PC-9 (cell line): Measurements from ENCODE around the gene TOM1. TPM values are rescaled to one million over a fixed set of nuclear protein-coding genes. Genes with fewer than 3 reads are reported as not detected.

Experiments
- BruUV-seq: library from RNA; stranded (reverse); fragments of 400-500 nt; replicated peaks from 2 replicates; lab custom pipeline; 2021; lab: Mats Ljungman, UMichigan
- CTCF ChIA-PET: fragments of 300-600 bp; sonication (Branson Sonifier 250); formaldehyde crosslinking; loops from one replicate; lab custom pipeline; 2022; ENCODE audit warnings: antibody characterized with exemption; lab: Charles Lee
- POLR2A ChIA-PET: fragments of 300-600 bp; sonication (Branson Sonifier 250); formaldehyde crosslinking; loops from one replicate; lab custom pipeline; 2022; ENCODE audit warnings: antibody characterized with exemption; ENCODE audit not compliant: unreplicated experiment; lab: Charles Lee
- DNase-seq, 2 experiments: peaks; one replicate each; pipeline versions ENCODE4 v3.0.0 to v3.0.0-alpha.2; 2015 to 2022; ENCODE audit warnings: mixed read lengths in 1 of 2
- H2AFZ ChIP-seq: fragments of 200-600 bp; sonication (generic); 2 replicates; pipeline ENCODE4 v1.8.1; 2017; ENCODE audit warnings: antibody characterized with exemption
- H3F3A ChIP-seq: fragments of 200-600 bp; sonication (generic); 2 replicates; pipeline ENCODE4 v1.8.1; 2017; ENCODE audit warnings: antibody characterized with exemption, mild to moderate bottlenecking, low read depth; ENCODE audit not compliant: insufficient read depth
- H3K27ac ChIP-seq: fragments of 200-600 bp; sonication (generic); 2 replicates; pipeline ENCODE4 v1.6.1; 2016; ENCODE audit warnings: mixed run types
- H3K27me3 ChIP-seq: fragments of 200-600 bp; sonication (generic); 2 replicates; pipeline ENCODE4 v1.6.1; 2016; ENCODE audit warnings: low read depth, mixed run types; ENCODE audit not compliant: insufficient read depth
- H3K36me3 ChIP-seq: fragments of 200-600 bp; sonication (generic); 2 replicates; pipeline ENCODE4 v1.6.1; 2016; ENCODE audit warnings: low read depth, mixed run types
- H3K4me1 ChIP-seq: fragments of 200-600 bp; sonication (generic); replicated peaks from 2 replicates; pipeline ENCODE4 v1.6.1; 2016; ENCODE audit warnings: mixed run types; ENCODE audit not compliant: insufficient read depth
- H3K4me2 ChIP-seq: fragments of 200-600 bp; sonication (generic); 2 replicates; pipeline ENCODE4 v1.6.1; 2017; ENCODE audit warnings: mixed run types
- H3K4me3 ChIP-seq: fragments of 200-600 bp; sonication (generic); 2 replicates; pipeline ENCODE4 v1.6.1; 2016; ENCODE audit warnings: mixed run types
- H3K79me2 ChIP-seq: fragments of 200-600 bp; sonication (generic); 2 replicates; pipeline ENCODE4 v1.6.1; 2017; ENCODE audit warnings: low read depth, mixed run types
- H3K9me2 ChIP-seq: fragments of 200-600 bp; sonication (generic); 2 replicates; pipeline ENCODE4 v1.8.1; 2017; ENCODE audit warnings: mild to moderate bottlenecking; ENCODE audit not compliant: insufficient read depth
- H3K9me3 ChIP-seq: fragments of 200-600 bp; sonication (generic); 2 replicates; pipeline ENCODE4 v1.8.1; 2016; ENCODE audit warnings: low read depth; ENCODE audit not compliant: insufficient read depth
- H4K20me1 ChIP-seq: fragments of 200-600 bp; sonication (generic); 2 replicates; pipeline ENCODE4 v1.8.1; 2017; ENCODE audit not compliant: insufficient read depth
- EZH2 ChIP-seq: fragments of 200-600 bp; sonication (generic); IDR thresholded peaks from 2 replicates; pipeline ENCODE4 v1.8.0; 2017; ENCODE audit warnings: antibody characterized with exemption, low read depth
- intact Hi-C: fragments of 100-400 bp; cut with micrococcal nuclease; formaldehyde crosslinking; loops from one replicate; pipeline ENCODE4 v1.10.0; 2022; ENCODE audit not compliant: unreplicated experiment
- total RNA-seq: library from RNA; stranded (reverse); gene quantifications from 2 replicates; pipeline ENCODE4 v1.2.3, GENCODE V29; 2021
- TF ChIP-seq, protein P1 (sequence below): fragments of 200-600 bp; sonication (generic); conservative IDR thresholded peaks from 2 replicates; pipeline ENCODE4 v1.6.1; 2017; ENCODE audit warnings: mixed run types, antibody characterized with exemption, mild to moderate bottlenecking, moderate library complexity

Gene TOM1
- total RNA-seq, 1 experiment from 2014 or later: 43.6 TPM

DNA sequence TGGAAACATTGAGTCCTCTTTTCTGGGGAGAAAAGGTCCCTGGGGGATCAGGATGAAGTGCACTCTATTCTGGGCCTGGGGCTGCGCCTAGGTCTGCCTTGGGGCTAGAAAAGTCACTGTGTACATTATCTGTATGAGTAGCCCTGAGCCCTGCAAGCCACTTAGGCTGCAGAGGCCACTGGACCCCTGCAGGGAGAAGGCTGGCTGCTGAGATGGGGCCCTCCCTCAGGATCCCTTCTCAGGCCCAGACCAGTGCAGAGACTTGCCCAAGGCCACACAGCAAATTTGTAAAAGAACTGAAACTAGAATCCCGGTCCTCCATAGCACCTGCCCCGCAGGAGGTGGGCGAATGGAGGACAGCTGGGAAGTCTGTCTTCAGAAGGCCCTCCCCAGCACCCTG lies 54.4 kb downstream of the TOM1 start:
- Histone ChIP-seq H3F3A (peaks cover 35% of the 10 kb centered on the region), H3K36me3 (no peaks in the 10 kb centered on the region), H3K4me1 (peaks cover 19% of the 10 kb centered on the region), H2AFZ (no peak overlapping the region), H4K20me1 (no peaks in the 10 kb centered on the region), H3K9me2 (no peaks in the 10 kb centered on the region), H3K4me2 (no peak overlapping the region), H3K9me3 (no peaks in the 10 kb centered on the region), H3K27ac (no peak overlapping the region), H3K79me2 (no peaks in the 10 kb centered on the region), H3K4me3 (no peak overlapping the region), H3K27me3 (no peaks in the 10 kb centered on the region)
- no TSS peak for BruUV-seq
- no peak for DNase-seq
- intact Hi-C loops: loop anchor here (5.0 to 10.0 kb wide), 4 partner anchors 43 to 713 kb away; no protein-coding TSS in a partner anchor
- TF ChIP-seq EZH2: no peak
- TF ChIP-seq, protein P1, sequence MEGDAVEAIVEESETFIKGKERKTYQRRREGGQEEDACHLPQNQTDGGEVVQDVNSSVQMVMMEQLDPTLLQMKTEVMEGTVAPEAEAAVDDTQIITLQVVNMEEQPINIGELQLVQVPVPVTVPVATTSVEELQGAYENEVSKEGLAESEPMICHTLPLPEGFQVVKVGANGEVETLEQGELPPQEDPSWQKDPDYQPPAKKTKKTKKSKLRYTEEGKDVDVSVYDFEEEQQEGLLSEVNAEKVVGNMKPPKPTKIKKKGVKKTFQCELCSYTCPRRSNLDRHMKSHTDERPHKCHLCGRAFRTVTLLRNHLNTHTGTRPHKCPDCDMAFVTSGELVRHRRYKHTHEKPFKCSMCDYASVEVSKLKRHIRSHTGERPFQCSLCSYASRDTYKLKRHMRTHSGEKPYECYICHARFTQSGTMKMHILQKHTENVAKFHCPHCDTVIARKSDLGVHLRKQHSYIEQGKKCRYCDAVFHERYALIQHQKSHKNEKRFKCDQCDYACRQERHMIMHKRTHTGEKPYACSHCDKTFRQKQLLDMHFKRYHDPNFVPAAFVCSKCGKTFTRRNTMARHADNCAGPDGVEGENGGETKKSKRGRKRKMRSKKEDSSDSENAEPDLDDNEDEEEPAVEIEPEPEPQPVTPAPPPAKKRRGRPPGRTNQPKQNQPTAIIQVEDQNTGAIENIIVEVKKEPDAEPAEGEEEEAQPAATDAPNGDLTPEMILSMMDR: no peak
- ChIA-PET POLR2A (no interaction called here), CTCF (no interaction called here)

DNA sequence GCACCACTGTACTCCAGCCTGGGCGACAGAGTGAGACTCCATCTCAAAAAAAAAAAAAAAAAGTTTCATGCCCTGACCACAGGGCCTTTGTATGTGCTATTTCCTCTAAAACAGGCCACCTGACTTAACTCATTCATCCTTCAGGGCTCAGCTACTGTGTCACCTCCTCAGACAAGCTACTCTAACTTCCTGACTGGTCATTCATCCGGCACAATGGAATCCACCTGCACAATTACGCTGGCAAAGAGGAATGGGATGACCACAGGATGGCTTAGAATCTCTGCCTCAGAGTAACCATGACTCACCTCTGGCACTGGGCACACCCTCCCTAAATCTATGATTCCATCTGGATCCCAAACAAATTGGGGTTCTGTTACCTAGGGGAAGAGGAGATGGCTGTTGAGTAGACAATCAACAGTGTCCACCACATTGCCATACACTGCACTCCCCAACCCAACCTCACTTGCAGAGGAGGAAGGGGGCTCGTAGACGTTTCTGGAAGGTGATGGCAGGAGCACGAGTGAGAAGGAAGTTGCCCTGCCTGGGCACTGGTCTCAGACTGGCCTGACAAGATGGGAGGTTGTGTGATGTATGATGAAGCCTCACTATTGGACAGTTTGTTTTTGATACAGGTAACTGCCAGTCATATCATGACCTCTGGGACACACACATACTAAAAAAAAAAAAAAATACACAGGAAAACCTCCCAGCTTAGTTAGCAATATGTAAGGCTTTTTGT lies 58.4 kb downstream of the TOM1 start:
- H3K27me3 ChIP-seq: no peaks in the 10 kb centered on the region
- H3K4me1 ChIP-seq: peaks cover 8% of the 10 kb centered on the region
- no peak overlapping the region for H3K4me3 ChIP-seq
- CTCF ChIA-PET: interaction anchor here (0.7 to 1.0 kb wide), 2 partner anchors 10 to 27 kb away, joined by 3 to 9 read pairs; no protein-coding TSS in a partner anchor
- no peaks in the 10 kb centered on the region for H3K36me3 ChIP-seq
- H3K27ac ChIP-seq: peak overlapping the region; percentile 74
- BruUV-seq: TSS peak; percentile 84
- H2AFZ ChIP-seq: no peak overlapping the region
- no peaks in the 10 kb centered on the region for H4K20me1 ChIP-seq
- peaks cover 41% of the 10 kb centered on the region for H3F3A ChIP-seq
- POLR2A ChIA-PET: interaction anchor here (0.6 to 1.0 kb wide), 2 partner anchors 46 to 269 kb away, joined by 3 to 6 read pairs; no protein-coding TSS in a partner anchor
- H3K4me2 ChIP-seq: peak overlapping the region; percentile 37; the same call in 1 of the 2 replicates
- no peaks in the 10 kb centered on the region for H3K9me2 ChIP-seq
- DNase-seq: peak; percentile 78 to 98
- intact Hi-C loops: loop anchor here (2.0 to 10.0 kb wide), 4 partner anchors 19 to 427 kb away; no protein-coding TSS in a partner anchor
- TF ChIP-seq EZH2: no peak
- TF ChIP-seq, protein P1: no peak
- no peaks in the 10 kb centered on the region for H3K9me3 ChIP-seq
- H3K79me2 ChIP-seq: no peaks in the 10 kb centered on the region

GRCh38 chr22:35359380-35360065 lies 59.8 kb downstream of the TOM1 start:
- Histone ChIP-seq H3K27ac (no peak overlapping the region), H3F3A (peaks cover 53% of the 10 kb centered on the region), H3K4me1 (peaks cover 19% of the 10 kb centered on the region), H3K9me2 (no peaks in the 10 kb centered on the region), H3K79me2 (no peaks in the 10 kb centered on the region), H3K27me3 (no peaks in the 10 kb centered on the region), H4K20me1 (no peaks in the 10 kb centered on the region), H3K36me3 (no peaks in the 10 kb centered on the region), H2AFZ (no peak overlapping the region), H3K4me2 (no peak overlapping the region), H3K9me3 (no peaks in the 10 kb centered on the region), H3K4me3 (no peak overlapping the region)
- no TSS peak for BruUV-seq
- CTCF ChIA-PET: no interaction called here
- no peak for DNase-seq
- POLR2A ChIA-PET: no interaction called here
- no peak for TF ChIP-seq EZH2
- TF ChIP-seq, protein P1: no peak
- intact Hi-C loops: loop anchor here (2.0 to 10.0 kb wide), 4 partner anchors 17 to 425 kb away; no protein-coding TSS in a partner anchor
